Epidermal melanocyte (primary cell): Measurements from ENCODE around the gene RNASEH2B.

Experiments used
- DNase-seq: peaks from one replicate; pipeline ENCODE4 v3.0.0; 2011; ENCODE audit warnings: low spot score; ENCODE audit not compliant: insufficient read length

The RNASEH2B gene

DNA sequence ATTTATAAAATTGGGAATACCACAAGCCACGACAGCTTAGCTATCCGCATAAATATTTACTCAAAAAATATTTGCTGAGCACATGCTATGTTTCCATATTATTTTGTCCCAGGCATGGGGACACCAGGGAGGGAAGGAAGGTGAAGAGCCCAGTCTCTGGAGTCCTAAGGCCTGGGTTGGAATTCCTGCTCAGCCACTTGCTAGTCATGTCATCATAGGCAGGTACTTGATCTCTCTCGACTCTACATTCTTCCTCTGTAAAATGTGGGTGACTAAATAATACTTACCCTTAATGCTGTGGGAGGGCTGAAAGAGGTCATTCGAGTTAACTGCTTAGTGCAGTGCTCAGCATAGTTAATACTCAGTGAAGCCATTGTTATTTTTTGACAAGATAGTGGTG lies 4.3 kb upstream of the RNASEH2B start:
- DNase-seq: no peak

DNA sequence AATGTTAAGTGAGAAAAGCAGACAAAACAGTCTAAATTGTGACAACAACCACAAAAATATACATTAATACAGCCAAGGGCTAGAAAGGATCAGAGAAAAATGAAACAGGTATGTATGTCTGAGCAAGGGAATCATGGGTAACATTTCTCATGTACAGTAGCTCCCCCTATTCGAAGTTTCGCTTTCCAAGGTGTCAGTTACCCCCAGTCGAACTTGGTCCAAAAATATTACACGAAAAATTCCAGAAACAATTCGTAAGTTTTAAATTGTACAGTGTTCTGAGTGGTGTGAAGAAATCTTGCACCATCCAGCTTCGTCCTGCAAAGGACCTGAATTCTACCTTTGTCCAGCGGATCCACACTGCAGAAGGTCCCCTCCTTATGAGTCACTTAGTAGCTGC lies 1.8 kb upstream of the RNASEH2B start:
- DNase-seq: no peak

- DNase-seq: no peak
Observed at GRCh38 chr13:50908371-50908770, 1.2 kb upstream of the RNASEH2B start.

GRCh38 chr13:50910485-50910805 lies 854 bp downstream of the RNASEH2B start:
- DNase-seq: no peak

DNA sequence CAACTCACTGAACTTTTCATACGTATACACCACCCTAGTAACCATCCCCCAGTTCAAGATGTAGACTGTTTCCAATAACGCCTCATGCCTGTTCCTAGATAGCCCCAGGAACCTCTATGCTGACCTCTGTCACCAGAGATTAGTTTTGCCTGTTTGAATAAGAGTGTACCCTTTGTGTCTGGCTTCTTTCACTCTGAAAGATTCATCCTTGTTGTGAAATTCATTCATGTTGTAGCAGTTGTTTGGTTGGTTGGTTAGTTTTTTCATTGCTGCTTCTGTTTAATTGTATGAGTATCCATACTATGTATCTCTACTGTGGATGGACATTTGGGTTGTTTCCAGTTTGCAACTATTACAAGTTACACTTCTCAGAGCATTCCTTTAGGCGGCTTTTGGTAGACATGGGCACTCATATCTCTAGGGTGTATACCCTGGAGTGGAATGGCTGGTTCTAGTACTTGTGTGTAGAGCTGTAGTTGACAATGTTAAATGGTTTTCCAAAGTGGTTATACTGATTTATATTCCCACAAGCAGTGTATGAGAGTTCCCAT lies 1.6 kb downstream of the RNASEH2B start:
- no peak for DNase-seq

DNA sequence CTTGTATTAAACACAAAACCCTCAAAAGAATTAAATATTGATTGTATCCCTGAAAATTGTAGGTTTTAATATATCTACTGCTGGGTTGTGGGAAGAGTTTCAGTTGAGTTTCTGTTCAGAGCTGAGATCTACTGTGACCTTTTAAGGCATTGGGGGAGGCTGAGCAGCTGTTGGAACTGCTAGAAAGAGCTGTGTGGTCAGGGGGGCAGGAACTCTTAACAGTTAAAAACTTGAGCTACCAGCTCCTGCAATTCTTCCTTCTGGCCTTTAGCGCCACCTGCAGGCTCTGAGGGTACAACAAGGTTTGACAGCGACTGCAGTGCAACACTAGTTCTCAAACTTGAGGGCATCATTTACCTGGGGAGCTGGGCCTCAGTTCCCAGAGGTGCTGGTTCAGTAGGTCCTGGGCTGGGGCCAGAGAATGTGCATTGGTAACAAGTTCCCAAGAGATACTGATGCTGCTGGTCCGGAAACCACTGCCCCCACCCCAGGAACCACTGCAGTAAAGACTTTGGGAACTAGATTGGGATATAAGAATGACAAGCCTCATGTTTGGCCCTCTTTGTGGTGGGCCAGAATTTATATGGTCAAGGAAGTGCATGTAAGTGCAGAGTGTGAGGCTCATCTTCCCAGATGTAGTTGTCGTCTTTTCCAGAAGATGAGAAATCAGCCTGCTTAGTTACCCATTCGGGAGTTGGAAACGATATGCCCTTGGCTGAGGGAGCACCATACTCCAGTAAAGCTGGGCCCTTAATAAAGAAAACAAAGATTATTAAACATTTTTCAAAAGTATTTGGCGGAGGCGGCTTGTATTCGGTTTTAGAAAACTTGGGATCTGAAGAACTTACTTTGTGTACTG lies 2.6 kb downstream of the RNASEH2B start:
- DNase-seq: peak; percentile 46

DNA sequence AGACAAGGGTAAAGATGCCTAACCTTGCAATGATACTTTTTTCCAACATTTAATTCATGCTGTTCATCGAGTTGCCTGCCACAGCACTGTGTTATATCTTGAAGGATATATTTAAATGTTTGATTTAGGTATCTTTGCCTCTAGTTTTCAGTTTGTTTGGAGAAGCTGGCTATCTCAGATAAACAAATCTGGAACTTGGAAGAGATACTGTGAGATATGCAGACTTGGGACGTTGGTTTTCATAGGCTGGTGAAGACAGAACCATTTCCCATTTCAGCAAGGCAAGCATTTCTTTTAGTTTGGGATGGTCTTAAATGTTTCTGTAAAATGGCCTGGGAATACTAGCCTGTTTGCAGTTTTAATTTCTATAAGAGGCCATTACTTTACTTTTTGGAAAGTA lies 3.3 kb downstream of the RNASEH2B start:
- no peak for DNase-seq

DNA sequence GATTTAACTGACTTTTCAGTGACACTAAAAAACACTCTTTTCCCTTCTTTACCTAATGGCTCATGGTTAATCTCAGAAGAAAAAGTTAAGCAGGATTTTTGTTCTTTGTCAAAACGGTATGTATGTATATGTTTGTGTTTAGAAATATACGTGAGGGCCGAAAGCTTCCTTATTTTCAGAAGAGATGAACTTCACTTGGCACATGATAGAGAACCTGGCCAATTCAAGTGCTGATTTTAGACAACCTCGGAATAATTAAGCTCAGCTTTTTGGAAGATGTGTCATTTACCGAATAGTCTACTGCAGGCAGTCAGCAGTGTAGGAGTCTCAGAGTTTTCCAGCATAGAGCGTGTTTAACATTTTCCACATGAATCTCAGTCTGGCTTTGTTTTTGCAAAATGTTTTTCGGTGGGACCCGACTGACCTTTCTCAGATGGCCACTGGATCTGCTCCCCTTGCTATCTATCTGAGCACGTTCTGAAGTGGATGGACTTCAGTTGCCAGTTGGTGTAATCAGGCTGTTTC lies 4.6 kb downstream of the RNASEH2B start:
- no peak for DNase-seq

GRCh38 chr13:50914848-50915247 lies 5.3 kb downstream of the RNASEH2B start:
- DNase-seq: no peak

DNA sequence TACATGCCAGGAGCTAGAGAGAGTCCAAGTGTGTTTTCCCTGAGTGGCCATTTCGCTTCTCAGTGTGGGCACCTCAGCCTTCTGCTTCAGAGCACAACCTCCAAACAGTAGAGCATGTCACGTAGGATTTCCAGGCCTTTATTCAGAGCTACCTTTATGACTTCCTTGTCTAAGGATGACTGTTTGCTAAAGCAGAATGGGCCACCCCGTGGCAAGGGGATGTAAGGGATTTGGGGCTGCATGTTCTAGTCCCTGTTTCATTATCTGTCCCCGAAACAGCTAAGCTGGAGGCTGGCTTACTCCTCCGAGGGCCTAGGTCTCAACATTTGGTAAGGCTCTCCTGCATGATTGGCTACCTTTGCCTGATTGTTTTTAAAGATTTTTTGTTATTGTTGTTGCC lies 6.0 kb downstream of the RNASEH2B start:
- no peak for DNase-seq

- no peak for DNase-seq
Observed at GRCh38 chr13:50916701-50917184, 7.2 kb downstream of the RNASEH2B start.

DNA sequence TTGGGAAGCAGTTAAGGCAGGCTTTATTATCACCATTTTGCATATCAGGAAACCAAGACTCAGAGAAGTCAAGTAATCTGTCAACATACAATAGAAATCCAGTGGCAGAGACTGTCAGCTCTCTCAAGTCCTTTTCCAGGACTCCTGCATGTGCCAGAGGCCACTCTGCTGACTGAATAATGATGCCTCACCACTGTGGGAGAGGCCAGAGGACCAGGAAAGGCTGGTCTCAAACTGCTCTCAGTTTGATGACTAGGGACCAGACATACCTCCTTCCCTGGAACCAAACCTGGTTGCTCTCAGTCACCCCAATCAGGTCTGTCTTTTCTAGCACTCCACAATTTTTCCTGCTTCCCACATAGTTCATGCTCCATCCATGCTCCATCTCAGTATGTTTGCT lies 8.0 kb downstream of the RNASEH2B start:
- no peak for DNase-seq

DNA sequence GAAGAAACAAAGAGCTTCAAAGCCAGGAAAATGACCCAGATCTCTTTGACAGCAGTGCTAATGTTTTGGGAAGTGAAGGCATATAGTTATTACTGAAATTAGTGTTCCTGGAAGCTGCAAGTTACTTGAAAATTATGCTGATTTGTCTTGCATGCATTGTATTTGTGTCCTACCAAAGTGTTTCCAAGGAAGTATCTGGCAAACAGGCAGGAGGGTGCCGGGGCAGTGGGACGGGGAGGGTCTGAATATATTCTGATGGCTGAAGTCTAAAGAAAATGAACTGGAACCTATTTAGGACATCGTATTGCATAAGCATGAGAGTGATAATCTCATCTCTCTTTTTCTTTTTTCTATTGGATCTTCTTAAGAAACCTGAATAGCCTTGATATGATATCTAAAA lies 9.0 kb downstream of the RNASEH2B start:
- DNase-seq: no peak

- no peak for DNase-seq
Observed at GRCh38 chr13:50919277-50919676, 9.7 kb downstream of the RNASEH2B start.

- no peak for DNase-seq
Observed at GRCh38 chr13:50921706-50922105, 12.1 kb downstream of the RNASEH2B start.

- no peak for DNase-seq
Observed at GRCh38 chr13:50923272-50923671, 13.7 kb downstream of the RNASEH2B start.

DNA sequence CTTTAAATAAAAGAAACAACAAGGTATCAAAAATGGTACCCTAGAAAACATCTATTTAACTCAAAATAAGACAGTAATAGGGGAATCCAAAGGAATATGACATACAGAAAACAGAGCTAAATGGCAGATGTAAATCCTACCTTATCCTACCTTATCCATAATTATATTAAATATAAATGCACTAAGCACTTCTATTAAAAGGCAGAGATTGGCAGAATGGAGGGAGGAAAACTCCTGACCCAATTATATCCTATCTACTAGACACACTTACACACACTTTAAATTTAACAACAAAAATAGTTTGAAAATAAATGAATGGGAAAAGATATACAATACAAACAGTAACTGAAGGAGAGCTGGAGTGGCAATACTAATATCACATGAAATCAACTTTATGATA lies 14.4 kb downstream of the RNASEH2B start:
- no peak for DNase-seq

DNA sequence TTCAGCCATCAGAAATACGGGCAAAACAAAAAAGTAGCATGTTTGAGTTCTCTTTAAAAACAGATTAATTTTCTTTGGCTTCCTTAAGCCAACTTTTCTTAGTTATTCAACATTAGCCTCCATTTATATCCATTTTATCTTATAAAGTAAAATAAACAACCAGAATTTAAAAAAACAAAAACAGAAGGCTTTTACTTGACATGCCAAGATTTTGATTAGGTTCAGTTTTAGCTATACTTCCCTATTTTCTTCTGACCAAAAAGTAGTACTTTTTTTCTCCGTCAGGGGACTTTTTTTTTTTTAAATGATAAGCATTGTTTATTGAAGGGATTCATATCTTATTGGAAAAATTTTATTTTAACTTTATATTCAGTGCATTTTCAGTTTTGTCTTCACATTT lies 18.1 kb downstream of the RNASEH2B start:
- DNase-seq: no peak

GRCh38 chr13:50928102-50928501 lies 18.5 kb downstream of the RNASEH2B start:
- DNase-seq: no peak

DNA sequence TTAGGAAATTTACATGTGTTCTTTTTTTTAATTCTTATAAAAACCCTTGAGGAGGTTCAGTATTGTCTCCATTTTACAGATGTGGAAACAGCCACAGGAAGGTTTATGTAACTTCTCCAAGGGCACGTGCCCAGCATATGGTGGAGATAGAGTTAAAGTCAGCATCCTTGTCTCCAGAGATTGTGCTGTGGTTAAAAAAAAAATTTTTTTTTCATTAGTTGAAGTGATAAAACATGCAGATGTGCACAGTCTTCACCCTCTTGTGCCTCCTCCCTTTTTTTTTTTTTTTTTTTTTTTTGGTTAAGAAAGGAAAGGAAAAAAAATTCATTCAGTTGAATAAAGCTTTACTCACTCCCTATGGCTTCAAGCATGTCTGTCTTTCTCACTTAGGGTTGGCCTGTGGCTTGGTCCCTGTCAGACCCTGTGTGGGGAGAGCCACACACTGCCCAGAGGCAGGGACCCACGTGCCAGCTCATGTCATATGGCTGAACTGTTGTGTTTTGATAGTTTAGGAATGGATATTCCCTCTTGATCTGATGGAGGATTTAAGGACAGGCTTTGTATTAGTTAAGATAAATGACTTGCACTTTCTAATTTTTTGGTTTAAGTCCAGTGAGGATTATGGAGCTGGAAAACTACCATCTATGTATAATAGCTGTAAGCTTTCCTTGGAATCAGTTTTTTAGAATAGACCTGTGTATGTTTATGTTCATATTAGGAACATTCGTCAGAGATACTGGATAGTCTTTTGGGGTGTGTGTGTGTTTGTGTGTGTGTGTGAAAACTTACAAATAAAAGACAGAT lies 19.3 kb downstream of the RNASEH2B start:
- DNase-seq: no peak

DNA sequence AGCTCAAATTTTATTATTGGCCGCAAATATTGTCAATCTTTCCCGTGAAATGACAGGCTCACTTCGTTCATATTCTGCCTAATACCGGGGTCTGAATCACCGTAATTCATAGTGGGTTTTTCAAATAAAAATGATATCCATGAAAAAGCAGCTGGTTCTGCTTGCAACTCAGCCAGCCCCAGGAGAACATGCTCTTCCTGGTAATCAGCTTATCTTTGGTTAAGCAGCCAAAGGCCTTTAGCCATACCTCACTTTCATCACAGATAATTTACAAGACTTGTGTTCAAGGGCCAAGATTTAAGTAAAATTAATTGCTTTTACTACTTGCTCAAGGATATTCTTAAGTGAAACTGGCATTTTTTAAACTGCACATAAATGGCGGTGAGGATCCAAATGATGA lies 22.5 kb downstream of the RNASEH2B start:
- DNase-seq: no peak
